ENCODE measurements around the gene MPND. TPM values are rescaled to one million over a fixed set of nuclear protein-coding genes. Genes with fewer than 3 reads are reported as not detected.

MPND gene
- total and polyA plus RNA-seq, 2 of the 13 experiments (the other 11 are each of a cell fraction or from before 2014, with no cell fraction given), result 10.8 to 15.8 TPM

GRCh38 chr19:4374498-4375163, 31.3 kb downstream of the MPND start (continued):
- TF ChIP-seq TFDP2 (CRISPR knock-in tag; IDR thresholded peaks at IDR 0.05) (peak; percentile 42; the same call in 1 of the 2 replicates), MBD4 (IDR thresholded peaks at IDR 0.05; ENCODE audit: borderline replicate concordance, low read length) (no peak), HNRNPH1 (optimal IDR thresholded peaks at IDR 0.05; ENCODE audit: low read depth, low read length) (no peak), ZNF318 (CRISPR knock-in tag; IDR thresholded peaks at IDR 0.05) (no peak), ZNF253 (CRISPR knock-in tag; IDR thresholded peaks at IDR 0.05; ENCODE audit: borderline replicate concordance) (peak; percentile 80; the same call in 1 of the 2 replicates), ATAD3A (CRISPR knock-in tag; IDR thresholded peaks at IDR 0.05) (no peak), ZBTB7B (CRISPR knock-in tag; IDR thresholded peaks at IDR 0.05) (0 out of 2 replicates have a peak, but pooled peaks have one; percentile 54), REPIN1 (CRISPR knock-in tag; IDR thresholded peaks at IDR 0.05; ENCODE audit: borderline replicate concordance, low read depth) (peak; percentile 79), ZNF713 (CRISPR knock-in tag; IDR thresholded peaks at IDR 0.05) (no peak), NFE2L1 (CRISPR knock-in tag; IDR thresholded peaks at IDR 0.05; ENCODE audit: borderline replicate concordance) (peak; percentile 98), ZNF142 (CRISPR knock-in tag; IDR thresholded peaks at IDR 0.05) (no peak), PAF1 (CRISPR knock-in tag; IDR thresholded peaks at IDR 0.05) (no peak), AKAP8 (CRISPR knock-in tag; IDR thresholded peaks at IDR 0.05) (no peak), SNRNP70 (IDR thresholded peaks at IDR 0.05; ENCODE audit: low read depth, low read length) (no peak)

Data from HepG2 (cell line).